ENCODE results near the gene ATXN1.
A peak's percentile ranks its signal among the peaks of the same experiment; 100 is the strongest.

The ATXN1 gene

GRCh38 chr6:16418151-16418550 lies 343.1 kb downstream of the ATXN1 start:
- Histone ChIP-seq H3K4me2 (ENCODE audit: low read length) (no peak overlapping the region), H2AFZ (ENCODE audit: low read depth, low read length) (no peak overlapping the region), H3K9me3 (ENCODE audit: insufficient read depth, low read length) (no peaks in the 10 kb centered on the region), H3K79me2 (ENCODE audit: low read length) (no peaks in the 10 kb centered on the region), H3K4me3 (ENCODE audit: low read length) (no peak overlapping the region), H3K9ac (ENCODE audit: low read length) (no peak overlapping the region), H3K27me3 (ENCODE audit: low read depth, low read length) (peaks cover 11% of the 10 kb centered on the region), H3K27ac (ENCODE audit: low read length) (no peak overlapping the region), H4K20me1 (ENCODE audit: insufficient read depth, low read length) (no peaks in the 10 kb centered on the region), H3K36me3 (replicated peaks; ENCODE audit: low read depth, low read length) (no peaks in the 10 kb centered on the region), H3K4me1 (ENCODE audit: low read length) (peaks cover 25% of the 10 kb centered on the region)
- TF ChIP-seq, protein P1, sequence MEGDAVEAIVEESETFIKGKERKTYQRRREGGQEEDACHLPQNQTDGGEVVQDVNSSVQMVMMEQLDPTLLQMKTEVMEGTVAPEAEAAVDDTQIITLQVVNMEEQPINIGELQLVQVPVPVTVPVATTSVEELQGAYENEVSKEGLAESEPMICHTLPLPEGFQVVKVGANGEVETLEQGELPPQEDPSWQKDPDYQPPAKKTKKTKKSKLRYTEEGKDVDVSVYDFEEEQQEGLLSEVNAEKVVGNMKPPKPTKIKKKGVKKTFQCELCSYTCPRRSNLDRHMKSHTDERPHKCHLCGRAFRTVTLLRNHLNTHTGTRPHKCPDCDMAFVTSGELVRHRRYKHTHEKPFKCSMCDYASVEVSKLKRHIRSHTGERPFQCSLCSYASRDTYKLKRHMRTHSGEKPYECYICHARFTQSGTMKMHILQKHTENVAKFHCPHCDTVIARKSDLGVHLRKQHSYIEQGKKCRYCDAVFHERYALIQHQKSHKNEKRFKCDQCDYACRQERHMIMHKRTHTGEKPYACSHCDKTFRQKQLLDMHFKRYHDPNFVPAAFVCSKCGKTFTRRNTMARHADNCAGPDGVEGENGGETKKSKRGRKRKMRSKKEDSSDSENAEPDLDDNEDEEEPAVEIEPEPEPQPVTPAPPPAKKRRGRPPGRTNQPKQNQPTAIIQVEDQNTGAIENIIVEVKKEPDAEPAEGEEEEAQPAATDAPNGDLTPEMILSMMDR (IDR thresholded peaks at IDR 0.05; ENCODE audit: low read depth, low read length) = no peak
- TF ChIP-seq EZH2phosphoT487 (IDR thresholded peaks at IDR 0.05; ENCODE audit: low read depth) = no peak

DNA sequence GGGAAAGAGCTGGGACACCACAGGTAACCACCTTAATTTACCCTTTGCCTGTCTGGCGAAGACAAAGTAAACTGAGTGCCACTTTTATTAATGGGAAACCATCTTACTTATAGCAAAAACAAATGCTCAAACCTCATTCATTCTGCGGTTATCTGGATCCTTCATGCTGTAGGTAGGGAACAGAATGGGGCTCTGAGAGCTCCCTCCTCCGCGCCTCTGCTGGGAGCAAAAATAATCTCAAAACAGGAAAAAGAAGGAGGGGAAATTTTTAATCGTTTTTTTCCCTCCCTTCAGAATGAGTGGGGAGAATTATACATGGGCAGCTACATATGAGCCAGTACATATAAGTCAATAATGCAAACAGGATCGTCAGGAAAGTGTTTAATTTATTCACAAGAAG lies 345.6 kb downstream of the ATXN1 start:
- no peaks in the 10 kb centered on the region for H3K36me3 ChIP-seq (replicated peaks; ENCODE audit: low read depth, low read length)
- H3K4me1 ChIP-seq (ENCODE audit: low read length) = peaks cover 23% of the 10 kb centered on the region
- no peak overlapping the region for H2AFZ ChIP-seq (ENCODE audit: low read depth, low read length)
- H3K9me3 ChIP-seq (ENCODE audit: insufficient read depth, low read length) = no peaks in the 10 kb centered on the region
- no peak for TF ChIP-seq EZH2phosphoT487 (IDR thresholded peaks at IDR 0.05; ENCODE audit: low read depth)
- TF ChIP-seq, protein P1 (IDR thresholded peaks at IDR 0.05; ENCODE audit: low read depth, low read length) = no peak
- no peak overlapping the region for H3K27ac ChIP-seq (ENCODE audit: low read length)
- no peak overlapping the region for H3K4me3 ChIP-seq (ENCODE audit: low read length)
- no peaks in the 10 kb centered on the region for H4K20me1 ChIP-seq (ENCODE audit: insufficient read depth, low read length)
- peaks cover 5% of the 10 kb centered on the region; the same call in 1 of the 2 replicates for H3K27me3 ChIP-seq (ENCODE audit: low read depth, low read length)
- H3K79me2 ChIP-seq (ENCODE audit: low read length) = no peaks in the 10 kb centered on the region
- H3K4me2 ChIP-seq (ENCODE audit: low read length) = no peak overlapping the region
- H3K9ac ChIP-seq (ENCODE audit: low read length) = no peak overlapping the region

DNA sequence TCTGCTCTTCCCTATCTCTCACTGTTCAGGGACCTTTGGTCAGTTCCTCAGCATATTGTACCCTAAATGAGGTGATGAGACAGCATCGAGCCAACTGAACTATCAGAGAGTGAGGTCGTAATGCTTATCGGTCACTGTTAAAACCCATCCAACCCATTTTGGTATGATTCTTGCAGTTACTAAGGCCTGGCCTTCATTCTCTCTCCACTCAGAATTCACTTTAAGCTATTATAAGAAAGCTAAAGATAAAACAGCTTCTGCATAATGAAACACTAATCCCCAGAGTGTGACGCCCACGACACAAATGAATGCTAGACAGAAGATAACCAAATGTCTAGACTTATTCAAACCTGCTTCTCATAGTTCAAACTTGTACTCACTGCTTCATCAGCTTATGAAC lies 347.1 kb downstream of the ATXN1 start:
- TF ChIP-seq EZH2phosphoT487 (IDR thresholded peaks at IDR 0.05; ENCODE audit: low read depth) = no peak
- TF ChIP-seq, protein P1 (IDR thresholded peaks at IDR 0.05; ENCODE audit: low read depth, low read length) = no peak
- no peak overlapping the region for H3K27ac ChIP-seq (ENCODE audit: low read length)
- H3K4me3 ChIP-seq (ENCODE audit: low read length) = no peak overlapping the region
- H3K79me2 ChIP-seq (ENCODE audit: low read length) = no peaks in the 10 kb centered on the region
- no peaks in the 10 kb centered on the region for H3K9me3 ChIP-seq (ENCODE audit: insufficient read depth, low read length)
- peaks cover 10% of the 10 kb centered on the region for H3K27me3 ChIP-seq (ENCODE audit: low read depth, low read length)
- no peaks in the 10 kb centered on the region for H4K20me1 ChIP-seq (ENCODE audit: insufficient read depth, low read length)
- H3K36me3 ChIP-seq (replicated peaks; ENCODE audit: low read depth, low read length) = no peaks in the 10 kb centered on the region
- no peak overlapping the region for H3K4me2 ChIP-seq (ENCODE audit: low read length)
- H3K9ac ChIP-seq (ENCODE audit: low read length) = no peak overlapping the region
- peaks cover 11% of the 10 kb centered on the region for H3K4me1 ChIP-seq (ENCODE audit: low read length)
- H2AFZ ChIP-seq (ENCODE audit: low read depth, low read length) = no peak overlapping the region

DNA sequence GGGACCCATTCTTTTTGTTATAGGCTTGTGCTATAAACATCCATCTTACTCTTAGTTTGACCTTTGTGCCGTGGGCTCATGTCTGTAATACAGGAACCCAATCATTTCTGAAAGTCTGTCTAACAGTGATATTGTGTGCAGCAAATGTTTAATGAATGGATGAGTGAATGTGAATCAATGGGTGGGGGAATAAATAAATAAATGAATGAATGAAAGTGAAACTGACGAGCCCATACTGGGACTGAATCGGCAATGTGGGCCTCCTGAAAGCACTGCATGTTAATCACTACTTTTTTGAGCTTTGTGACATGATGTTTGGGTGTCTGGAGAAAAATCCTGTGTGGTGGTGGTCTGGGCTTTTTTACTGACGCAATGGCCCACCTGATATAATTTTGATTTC lies 347.9 kb downstream of the ATXN1 start:
- no peak overlapping the region for H3K9ac ChIP-seq (ENCODE audit: low read length)
- TF ChIP-seq, protein P1 (IDR thresholded peaks at IDR 0.05; ENCODE audit: low read depth, low read length) = no peak
- H4K20me1 ChIP-seq (ENCODE audit: insufficient read depth, low read length) = no peaks in the 10 kb centered on the region
- H3K4me3 ChIP-seq (ENCODE audit: low read length) = peak overlapping the region; percentile 28; the same call in 1 of the 2 replicates
- no peaks in the 10 kb centered on the region for H3K9me3 ChIP-seq (ENCODE audit: insufficient read depth, low read length)
- no peaks in the 10 kb centered on the region for H3K79me2 ChIP-seq (ENCODE audit: low read length)
- H3K27me3 ChIP-seq (ENCODE audit: low read depth, low read length) = peaks cover 15% of the 10 kb centered on the region
- H3K36me3 ChIP-seq (replicated peaks; ENCODE audit: low read depth, low read length) = no peaks in the 10 kb centered on the region
- no peak overlapping the region for H3K27ac ChIP-seq (ENCODE audit: low read length)
- no peak overlapping the region for H2AFZ ChIP-seq (ENCODE audit: low read depth, low read length)
- peak overlapping the region; percentile 64 for H3K4me2 ChIP-seq (ENCODE audit: low read length)
- H3K4me1 ChIP-seq (ENCODE audit: low read length) = peaks cover 11% of the 10 kb centered on the region
